Vagina (tissue), 2 donors: Measurements from ENCODE around the gene FAM210A. TPM values are rescaled to one million over a fixed set of nuclear protein-coding genes. Genes with fewer than 3 reads are reported as not detected.
"Not testable (repeated sequence)": the region's sequence is repeated elsewhere in the genome, so short reads cannot be mapped to it uniquely, and the experiment has no call there.

Experiments
- DNase-seq, 2 donors: peaks; one replicate each; pipeline ENCODE4 v3.0.0-alpha.2; 2017; ENCODE audit errors: extremely low spot score in 2 of 2
- H3K27ac ChIP-seq: fragments of 200-600 bp; sonication (generic); one replicate; pipeline ENCODE4 v1.5.1; 2019
- H3K27me3 ChIP-seq: fragments of 200-600 bp; sonication (generic); one replicate; pipeline ENCODE4 v1.5.1; 2019
- H3K36me3 ChIP-seq, 2 donors: fragments of 200-600 bp; sonication (generic); one replicate each; pipeline ENCODE4 v1.5.1; 2017 to 2019
- H3K4me1 ChIP-seq: fragments of 200-600 bp; sonication (generic); one replicate; pipeline ENCODE4 v1.5.1; 2019
- H3K4me3 ChIP-seq, 2 donors: fragments of 200-600 bp; sonication (generic); 1 replicate in 1 of 2; 2 replicates in 1 of 2; pipeline ENCODE4 v1.5.1; 2016 to 2019
- H3K9me3 ChIP-seq: fragments of 200-600 bp; sonication (generic); one replicate; pipeline ENCODE4 v1.5.1; 2019
- POLR2A ChIP-seq, 2 donors: fragments of 450-650 bp; IDR thresholded peaks; one replicate each; pipeline ENCODE4 v1.6.1; 2017; ENCODE audit warnings: antibody characterized with exemption in 2 of 2, mild to moderate bottlenecking in 2 of 2, moderate library complexity in 2 of 2
- POLR2AphosphoS5 ChIP-seq, 2 donors: sonication (generic); formaldehyde crosslinking; IDR thresholded peaks; one replicate each; pipeline ENCODE4 v1.9.0; 2017; ENCODE audit warnings: antibody characterized with exemption in 2 of 2, mild to moderate bottlenecking in 2 of 2, low read depth in 1 of 2; ENCODE audit not compliant: insufficient read depth in 1 of 2
- intact Hi-C: fragments of 100-400 bp; cut with DNase I; formaldehyde crosslinking; loops from one replicate; pipeline ENCODE4 v1.15.1; 2023
- total RNA-seq: library from RNA; depleted of rRNA; stranded (reverse); fragments of >200 nt; gene quantifications from one replicate; pipeline ENCODE4 v1.2.3, GENCODE V29; 2016
- TF ChIP-seq, protein P1 (sequence below), 3 experiments: fragments of 450-650 bp in 2 of 3; fragments of 200-600 bp in 1 of 3; sonication (generic) in 1 of 3; IDR thresholded peaks; one replicate each; pipeline ENCODE4 v1.5.1; 2017 to 2019; ENCODE audit warnings: antibody characterized with exemption in 3 of 3, mild to moderate bottlenecking in 2 of 3, moderate library complexity in 2 of 3

The FAM210A gene
- total RNA-seq, 1 donor from 2014 or later: 12.8 TPM

DNA sequence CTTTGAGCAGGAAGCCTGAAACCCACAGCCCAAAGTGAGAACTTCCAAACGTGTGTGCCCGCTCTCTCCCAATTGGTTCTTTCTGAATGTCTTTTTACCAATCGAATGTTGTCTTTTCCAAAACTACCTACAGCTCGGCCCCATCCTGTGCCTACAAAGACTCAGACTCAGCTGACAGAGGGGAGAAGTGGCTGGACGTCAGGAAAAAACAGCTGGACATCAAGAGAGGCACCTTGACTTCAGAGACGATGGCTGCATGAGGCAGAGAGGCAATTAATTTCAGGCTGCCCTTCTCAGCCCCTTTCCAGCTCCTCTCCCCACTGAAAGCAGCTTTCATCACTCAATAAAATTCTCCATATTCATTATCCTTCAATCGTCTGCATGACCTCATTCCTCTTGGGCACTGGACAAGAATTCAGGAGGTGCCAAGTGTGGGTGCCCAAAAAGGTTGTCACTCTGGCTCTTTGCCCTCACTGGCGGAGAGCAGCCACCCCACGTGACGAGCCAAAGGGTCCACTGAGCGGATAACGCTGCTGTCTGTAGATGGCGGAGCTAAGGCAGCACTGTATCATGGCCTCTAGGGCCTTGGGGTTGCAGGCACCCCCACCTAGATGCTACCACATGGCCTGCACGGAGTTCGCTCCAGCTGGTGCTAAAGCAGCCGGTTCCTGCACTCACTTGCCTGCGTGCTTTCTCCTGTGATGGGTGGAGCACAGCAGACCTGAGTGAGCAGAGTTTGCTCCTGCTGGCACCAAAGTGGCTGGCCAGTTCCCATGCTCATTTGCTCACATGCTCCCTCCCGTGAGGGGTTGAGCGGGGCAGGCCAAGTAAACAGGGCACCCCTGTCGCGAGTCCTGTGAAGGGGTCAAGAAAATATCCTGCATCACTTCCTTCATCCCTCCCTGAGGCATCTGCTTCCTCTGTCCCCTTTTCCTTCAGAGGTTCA, 37.9 kb downstream of the FAM210A start:
- no peak for TF ChIP-seq POLR2AphosphoS5 (IDR thresholded peaks at IDR 0.05; ENCODE audit: insufficient read depth in 1 of 2, low read depth in 1 of 2)
- TF ChIP-seq POLR2A (IDR thresholded peaks at IDR 0.05): no peak
- TF ChIP-seq, protein P1, sequence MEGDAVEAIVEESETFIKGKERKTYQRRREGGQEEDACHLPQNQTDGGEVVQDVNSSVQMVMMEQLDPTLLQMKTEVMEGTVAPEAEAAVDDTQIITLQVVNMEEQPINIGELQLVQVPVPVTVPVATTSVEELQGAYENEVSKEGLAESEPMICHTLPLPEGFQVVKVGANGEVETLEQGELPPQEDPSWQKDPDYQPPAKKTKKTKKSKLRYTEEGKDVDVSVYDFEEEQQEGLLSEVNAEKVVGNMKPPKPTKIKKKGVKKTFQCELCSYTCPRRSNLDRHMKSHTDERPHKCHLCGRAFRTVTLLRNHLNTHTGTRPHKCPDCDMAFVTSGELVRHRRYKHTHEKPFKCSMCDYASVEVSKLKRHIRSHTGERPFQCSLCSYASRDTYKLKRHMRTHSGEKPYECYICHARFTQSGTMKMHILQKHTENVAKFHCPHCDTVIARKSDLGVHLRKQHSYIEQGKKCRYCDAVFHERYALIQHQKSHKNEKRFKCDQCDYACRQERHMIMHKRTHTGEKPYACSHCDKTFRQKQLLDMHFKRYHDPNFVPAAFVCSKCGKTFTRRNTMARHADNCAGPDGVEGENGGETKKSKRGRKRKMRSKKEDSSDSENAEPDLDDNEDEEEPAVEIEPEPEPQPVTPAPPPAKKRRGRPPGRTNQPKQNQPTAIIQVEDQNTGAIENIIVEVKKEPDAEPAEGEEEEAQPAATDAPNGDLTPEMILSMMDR (IDR thresholded peaks at IDR 0.05): no peak
- Histone ChIP-seq H3K9me3 (no peaks in the 10 kb centered on the region), H3K27ac (no peak overlapping the region), H3K4me3 (no peak overlapping the region), H3K27me3 (no peaks in the 10 kb centered on the region), H3K36me3 (no peaks in the 10 kb centered on the region), H3K4me1 (no peaks in the 10 kb centered on the region)
- no peak for DNase-seq
- intact Hi-C loops: no loop called here

DNA sequence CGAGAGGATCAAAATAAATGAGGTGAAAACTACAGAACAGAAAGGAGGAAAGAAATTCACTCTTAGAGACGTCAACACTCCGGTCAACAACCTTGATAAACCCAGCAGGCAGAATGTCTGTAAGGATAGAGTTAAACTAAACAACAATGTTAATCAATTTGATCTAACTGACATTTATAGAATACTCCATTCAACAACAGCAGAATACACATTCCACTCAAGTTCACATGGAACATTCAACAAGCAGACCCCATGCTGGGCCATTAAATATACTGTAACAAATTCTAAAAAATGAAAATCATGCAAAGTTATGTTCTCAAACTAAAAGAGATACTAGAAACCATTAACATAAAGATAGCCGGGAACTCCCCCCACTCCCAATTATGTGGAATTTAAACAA, 41.8 kb downstream of the FAM210A start:
- no peak for TF ChIP-seq POLR2AphosphoS5 (IDR thresholded peaks at IDR 0.05; ENCODE audit: insufficient read depth in 1 of 2, low read depth in 1 of 2)
- TF ChIP-seq, protein P1 (IDR thresholded peaks at IDR 0.05): no peak
- intact Hi-C loops: no loop called here
- Histone ChIP-seq H3K4me1 (no peaks in the 10 kb centered on the region), H3K36me3 (no peaks in the 10 kb centered on the region), H3K27me3 (no peaks in the 10 kb centered on the region), H3K4me3 (no peak overlapping the region), H3K9me3 (no peaks in the 10 kb centered on the region), H3K27ac (no peak overlapping the region)
- no peak for DNase-seq

DNA sequence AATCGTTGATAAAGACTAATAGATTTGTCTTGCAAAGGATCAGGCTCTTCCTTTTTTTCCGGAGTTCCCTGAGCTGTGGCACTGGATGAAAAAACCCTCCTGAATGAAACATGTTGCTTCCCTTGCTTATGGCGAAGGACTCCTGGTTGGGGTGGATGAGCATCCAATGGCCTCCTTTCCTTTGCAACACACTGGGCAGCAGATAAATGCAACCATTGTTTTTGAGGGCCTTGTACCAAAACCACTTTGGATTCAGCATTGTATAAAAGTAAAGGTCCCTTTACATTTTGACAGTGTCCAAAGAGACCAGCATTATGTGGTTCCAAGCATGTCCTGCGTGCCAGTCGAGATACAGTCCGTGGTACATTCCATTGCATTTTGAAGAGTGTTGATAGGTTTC, 44.7 kb downstream of the FAM210A start:
- intact Hi-C loops: no loop called here
- H3K4me1 ChIP-seq: no peaks in the 10 kb centered on the region
- no peak overlapping the region for H3K27ac ChIP-seq
- no peaks in the 10 kb centered on the region for H3K36me3 ChIP-seq
- no peaks in the 10 kb centered on the region for H3K27me3 ChIP-seq
- TF ChIP-seq, protein P1 (IDR thresholded peaks at IDR 0.05): no peak
- TF ChIP-seq POLR2A (IDR thresholded peaks at IDR 0.05) (no peak), POLR2AphosphoS5 (IDR thresholded peaks at IDR 0.05; ENCODE audit: insufficient read depth in 1 of 2, low read depth in 1 of 2) (no peak)
- DNase-seq: no peak
- H3K9me3 ChIP-seq: no peaks in the 10 kb centered on the region
- H3K4me3 ChIP-seq: no peak overlapping the region

DNA sequence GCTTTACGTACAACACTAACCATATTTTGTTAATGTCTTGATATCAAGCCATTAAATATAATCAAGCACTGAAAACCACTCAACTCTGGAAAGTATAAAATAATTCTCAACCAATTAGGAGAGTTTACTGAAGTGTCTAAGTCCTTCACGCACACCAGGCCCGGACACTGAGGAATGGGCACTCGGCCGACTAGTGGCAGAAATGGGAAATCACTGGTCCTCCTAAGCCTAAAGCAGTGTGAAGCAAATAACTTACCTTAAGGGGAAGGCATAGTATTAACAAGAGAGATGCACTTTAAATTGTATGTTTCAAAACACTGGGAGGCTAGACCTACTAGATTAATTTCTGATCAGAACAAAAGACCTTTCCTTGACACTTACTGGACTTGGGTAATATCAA, 45.7 kb downstream of the FAM210A start:
- Histone ChIP-seq H3K36me3 (no peaks in the 10 kb centered on the region), H3K27me3 (no peaks in the 10 kb centered on the region), H3K4me1 (no peaks in the 10 kb centered on the region), H3K9me3 (no peaks in the 10 kb centered on the region), H3K27ac (no peak overlapping the region), H3K4me3 (no peak overlapping the region)
- DNase-seq: no peak
- TF ChIP-seq POLR2AphosphoS5 (IDR thresholded peaks at IDR 0.05; ENCODE audit: insufficient read depth in 1 of 2, low read depth in 1 of 2) (no peak), POLR2A (IDR thresholded peaks at IDR 0.05) (no peak)
- TF ChIP-seq, protein P1 (IDR thresholded peaks at IDR 0.05): no peak
- intact Hi-C loops: no loop called here

DNA sequence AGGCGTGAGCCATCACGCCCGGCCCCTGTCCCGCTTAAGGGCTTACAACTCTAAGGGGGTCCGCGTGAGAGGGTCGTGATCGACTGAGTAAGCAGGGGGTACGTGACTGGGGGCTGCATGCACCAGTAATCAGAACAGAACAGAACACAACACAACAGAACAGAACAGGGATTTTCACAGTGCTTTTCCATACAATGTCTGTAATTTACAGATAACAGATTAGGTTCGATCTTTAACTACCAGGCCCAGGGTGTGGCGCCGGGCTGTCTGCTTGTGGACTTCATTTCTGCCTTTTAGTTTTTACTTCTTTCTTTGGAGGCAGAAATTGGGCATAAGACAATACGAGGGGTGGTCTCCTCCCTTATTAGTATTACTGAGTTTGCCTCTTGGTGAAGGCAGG, 49.0 kb downstream of the FAM210A start:
- intact Hi-C loops, H3K27ac ChIP-seq, H3K9me3 ChIP-seq, H3K36me3 ChIP-seq, DNase-seq, H3K27me3 ChIP-seq, H3K4me1 ChIP-seq, H3K4me3 ChIP-seq: not testable (repeated sequence)
